HG03571 (cell line): ENCODE measurements around the gene KCNMB2.

Experiments
- ATAC-seq: cut with Tn5 transposase; IDR thresholded peaks from one replicate; pipeline ENCODE4 v1.9.1; 2021; ENCODE audit not compliant: unreplicated experiment

The KCNMB2 gene

GRCh38 chr3:178748874-178749273 lies 212.6 kb downstream of the KCNMB2 start:
- ATAC-seq: no peak

GRCh38 chr3:178749471-178749870 lies 213.2 kb downstream of the KCNMB2 start:
- no peak for ATAC-seq

- ATAC-seq: no peak
Measured at GRCh38 chr3:178750639-178751300, 214.5 kb downstream of the KCNMB2 start.

- ATAC-seq: no peak
Measured at GRCh38 chr3:178752843-178753242, 216.6 kb downstream of the KCNMB2 start.

GRCh38 chr3:178754852-178755510 lies 218.7 kb downstream of the KCNMB2 start:
- ATAC-seq: no peak

- ATAC-seq: no peak
Measured at GRCh38 chr3:178761024-178761423, 224.8 kb downstream of the KCNMB2 start.

- no peak for ATAC-seq
Measured at GRCh38 chr3:178761461-178761860, 225.2 kb downstream of the KCNMB2 start.

- no peak for ATAC-seq
Measured at GRCh38 chr3:178762385-178762784, 226.1 kb downstream of the KCNMB2 start.

GRCh38 chr3:178765472-178765871 lies 229.2 kb downstream of the KCNMB2 start:
- no peak for ATAC-seq

GRCh38 chr3:178767581-178767980 lies 231.3 kb downstream of the KCNMB2 start:
- ATAC-seq: no peak

- no peak for ATAC-seq
Measured at GRCh38 chr3:178768072-178768864, 232.0 kb downstream of the KCNMB2 start.

- ATAC-seq: no peak
Measured at GRCh38 chr3:178771511-178771910, 235.3 kb downstream of the KCNMB2 start.

- ATAC-seq: no peak
Measured at GRCh38 chr3:178772746-178773145, 236.5 kb downstream of the KCNMB2 start.

- no peak for ATAC-seq
Measured at GRCh38 chr3:178773358-178773757, 237.1 kb downstream of the KCNMB2 start.

GRCh38 chr3:178777718-178778411 lies 241.6 kb downstream of the KCNMB2 start:
- ATAC-seq: no peak

- ATAC-seq: no peak
Measured at GRCh38 chr3:178778589-178778988, 242.4 kb downstream of the KCNMB2 start.

- ATAC-seq: no peak
Measured at GRCh38 chr3:178785961-178786360, 249.7 kb downstream of the KCNMB2 start.

- ATAC-seq: no peak
Measured at GRCh38 chr3:178787960-178788359, 251.7 kb downstream of the KCNMB2 start.

GRCh38 chr3:178794711-178795110 lies 258.5 kb downstream of the KCNMB2 start:
- no peak for ATAC-seq

- no peak for ATAC-seq
Measured at GRCh38 chr3:178795349-178795748, 259.1 kb downstream of the KCNMB2 start.

GRCh38 chr3:178802259-178802658 lies 266.0 kb downstream of the KCNMB2 start:
- ATAC-seq: no peak
